Measurements from ENCODE around the gene KRTAP20-2.

- TF ChIP-seq CTCF (IDR thresholded peaks at IDR 0.05) (no peak), POLR2AphosphoS5 (IDR thresholded peaks at IDR 0.05) (no peak), POLR2A (IDR thresholded peaks at IDR 0.05) (no peak), EP300 (IDR thresholded peaks at IDR 0.05) (no peak)
Observed at GRCh38 chr21:30642564-30642963, 7.6 kb downstream of the KRTAP20-2 start, which contains the start of gene KRTAP20-3.
